Ovary (tissue), 3 donors: ENCODE results near the gene CORO1C.
"Not testable (repeated sequence)": the region's sequence is repeated elsewhere in the genome, so short reads cannot be mapped to it uniquely, and the experiment has no call there.

ENCODE experiments used
- CTCF ChIP-seq, 3 donors: fragments of 450-650 bp in 2 of 3; fragments of 200-600 bp in 1 of 3; IDR thresholded peaks; one replicate each; pipeline versions ENCODE4 v1.5.1 to v1.8.0; 2016 to 2022; ENCODE audit warnings: antibody characterized with exemption in 3 of 3, mild to moderate bottlenecking in 1 of 3
- EP300 ChIP-seq: sonication (generic); formaldehyde crosslinking; IDR thresholded peaks from one replicate; pipeline ENCODE4 v1.6.1; 2017; ENCODE audit warnings: antibody characterized with exemption
- POLR2A ChIP-seq: fragments of 450-650 bp; IDR thresholded peaks from one replicate; pipeline ENCODE4 v1.6.1; 2017; ENCODE audit warnings: antibody characterized with exemption, mild to moderate bottlenecking, moderate library complexity
- donor health status: DM: no; HTN: no; CAD: no.

- TF ChIP-seq CTCF (IDR thresholded peaks at IDR 0.05); POLR2A; EP300: not testable (repeated sequence)
These were observed 75.5 kb downstream of the CORO1C start for GRCh38 chr12:108655812-108656175.
